CD14-positive monocyte (primary cell): ENCODE measurements around the gene ZNF70. TPM values are rescaled to one million over a fixed set of nuclear protein-coding genes. Genes with fewer than 3 reads are reported as not detected.
A peak's percentile ranks its signal among the peaks of the same experiment; 100 is the strongest.

Experiments
- DNase-seq, 3 donors: peaks; one replicate each; pipeline ENCODE4 v3.0.0-alpha.2; 2011 to 2022
- H2AFZ ChIP-seq: 2 replicates; pipeline ENCODE4 v1.6.0; 2012; ENCODE audit warnings: mild to moderate bottlenecking, low read depth, low read length, inconsistent platforms; ENCODE audit not compliant: insufficient read depth, poor library complexity, severe bottlenecking
- H3K27ac ChIP-seq, 2 donors: 1 replicate in 1 of 2; 2 replicates in 1 of 2; pipeline ENCODE4 v1.5.1; 2012 to 2013; ENCODE audit warnings: low read length in 2 of 2, control low read depth in 1 of 2, inconsistent platforms in 1 of 2, low read depth in 1 of 2, mild to moderate bottlenecking in 1 of 2
- H3K27me3 ChIP-seq, 2 donors: one replicate each; pipeline versions ENCODE4 v1.6.0 to v1.6.1; 2011 to 2013; ENCODE audit warnings: low read length in 2 of 2; ENCODE audit not compliant: control insufficient read depth in 2 of 2, insufficient read depth in 2 of 2
- H3K36me3 ChIP-seq, 2 donors: replicated peaks in 1 of 2; 1 replicate in 1 of 2; 2 replicates in 1 of 2; pipeline versions ENCODE4 v1.5.1 to v1.6.1; 2012 to 2013; ENCODE audit warnings: low read length in 2 of 2, control low read depth in 1 of 2, inconsistent platforms in 1 of 2, mild to moderate bottlenecking in 1 of 2; ENCODE audit not compliant: insufficient read depth in 2 of 2, control insufficient read depth in 1 of 2
- H3K4me1 ChIP-seq, 2 donors: 1 replicate in 1 of 2; 2 replicates in 1 of 2; pipeline versions ENCODE4 v1.5.1 to v1.6.1; 2012 to 2013; ENCODE audit warnings: low read length in 2 of 2, control low read depth in 1 of 2, inconsistent platforms in 1 of 2, mild to moderate bottlenecking in 1 of 2, moderate library complexity in 1 of 2; ENCODE audit not compliant: insufficient read depth in 2 of 2, control insufficient read depth in 1 of 2
- H3K4me2 ChIP-seq: replicated peaks from 2 replicates; pipeline ENCODE3; 2012; ENCODE audit warnings: low read length, moderate library complexity, mild to moderate bottlenecking; ENCODE audit not compliant: poor library complexity, severe bottlenecking; ENCODE audit errors: extremely low read depth
- H3K4me3 ChIP-seq, 3 experiments: fragments of 200-600 bp in 1 of 3; sonication (generic) in 1 of 3; replicated peaks in 1 of 3; 1 replicate in 2 of 3; 2 replicates in 1 of 3; pipeline ENCODE4 v1.5.1; 2011 to 2013; ENCODE audit warnings: low read length in 3 of 3, mild to moderate bottlenecking in 3 of 3, control low read depth in 2 of 3, low read depth in 2 of 3, inconsistent platforms in 1 of 3, moderate library complexity in 1 of 3
- H3K79me2 ChIP-seq: 2 replicates; pipeline ENCODE4 v1.6.0; 2012; ENCODE audit warnings: mild to moderate bottlenecking, control low read depth, inconsistent platforms, low read length, moderate library complexity; ENCODE audit not compliant: insufficient read depth
- H3K9ac ChIP-seq: 2 replicates; pipeline ENCODE4 v1.6.0; 2017; ENCODE audit warnings: low read length, mild to moderate bottlenecking; ENCODE audit not compliant: insufficient read depth, poor library complexity, severe bottlenecking
- H3K9me3 ChIP-seq, 2 donors: replicated peaks in 1 of 2; 1 replicate in 1 of 2; 2 replicates in 1 of 2; pipeline versions ENCODE4 v1.5.1 to v1.6.1; 2012 to 2013; ENCODE audit warnings: low read length in 2 of 2, control low read depth in 1 of 2; ENCODE audit not compliant: control insufficient read depth in 1 of 2, insufficient read depth in 1 of 2
- H4K20me1 ChIP-seq: 2 replicates; pipeline ENCODE4 v1.6.0; 2012; ENCODE audit warnings: mild to moderate bottlenecking, low read length, control low read depth, moderate library complexity; ENCODE audit not compliant: insufficient read depth
- H3K27ac Mint-ChIP-seq, 7 donors: one replicate each; pipeline ENCODE4 v1.8.0; 2020; ENCODE audit warnings: mild to moderate bottlenecking in 7 of 7, mixed read lengths in 7 of 7, moderate library complexity in 6 of 7, inconsistent platforms in 2 of 7
- H3K27me3 Mint-ChIP-seq, 3 donors: one replicate each; pipeline ENCODE4 v1.8.0; 2021 to 2022; ENCODE audit warnings: low read depth in 3 of 3, mild to moderate bottlenecking in 3 of 3, mixed read lengths in 3 of 3, moderate library complexity in 3 of 3, inconsistent platforms in 1 of 3
- H3K36me3 Mint-ChIP-seq, 2 donors: one replicate each; pipeline ENCODE4 v1.8.0; 2020; ENCODE audit warnings: mixed read lengths in 2 of 2, inconsistent platforms in 1 of 2, mild to moderate bottlenecking in 1 of 2
- H3K4me1 Mint-ChIP-seq: one replicate; pipeline ENCODE4 v1.8.0; 2020; ENCODE audit warnings: mild to moderate bottlenecking, mixed read lengths
- H3K4me3 Mint-ChIP-seq, 2 donors: one replicate each; pipeline ENCODE4 v1.8.0; 2020; ENCODE audit warnings: mild to moderate bottlenecking in 2 of 2, mixed read lengths in 2 of 2, moderate library complexity in 1 of 2
- H3K9me3 Mint-ChIP-seq, 7 donors: one replicate each; pipeline ENCODE4 v1.8.0; 2020 to 2022; ENCODE audit warnings: mixed read lengths in 7 of 7, mild to moderate bottlenecking in 6 of 7, moderate library complexity in 6 of 7, inconsistent platforms in 2 of 7
- CTCF ChIP-seq: fragments of 200-600 bp; IDR thresholded peaks from one replicate; pipeline ENCODE4 v1.8.0; 2022; ENCODE audit warnings: antibody characterized with exemption, mild to moderate bottlenecking
- WGBS: methylation state at CpG from one replicate; pipeline ENCODE4 v1.1.5; 2013; ENCODE audit warnings: missing lambda C conversion rate; ENCODE audit not compliant: insufficient coverage; 5-methylcytosine and 5-hydroxymethylcytosine counted together
- intact Hi-C, 2 donors: fragments of 100-400 bp; cut with micrococcal nuclease; formaldehyde crosslinking; loops; one replicate each; pipeline versions ENCODE4 v1.15.0 to v1.15.1; 2023
- polyA plus RNA-seq, 3 donors: library from polyadenylated mRNA; depleted of rRNA in 1 of 3; unstranded in 2 of 3; stranded (reverse) in 1 of 3; fragments of 300-500 nt in 2 of 3; fragments of >200 nt in 1 of 3; fragmentation: Illumina TruSeq in 2 of 3; gene quantifications; 1 replicate in 2 of 3; 2 replicates in 1 of 3; pipeline ENCODE4 v1.2.3, GENCODE V29; 2012 to 2021

The ZNF70 gene
- polyA plus RNA-seq, 3 donors = 0.04 to 0.85 (median 0.09) TPM

- Histone ChIP-seq H3K9me3 (no peaks in the 10 kb centered on the region), H3K4me3 (no peak overlapping the region), H3K36me3 (peaks cover 22 to 44% of the 10 kb centered on the region in 2 donors), H3K9ac (no peak overlapping the region), H3K4me1 (peaks cover 14 to 19% of the 10 kb centered on the region in 2 donors), H4K20me1 (peaks cover 54% of the 10 kb centered on the region), H2AFZ (no peak overlapping the region), H3K4me2 (no peak overlapping the region), H3K27me3 (no peaks in the 10 kb centered on the region), H3K79me2 (peaks cover 51% of the 10 kb centered on the region), H3K27ac (peak overlapping the region in 1 of 2 donors; percentile 48)
- no peak overlapping the region for H3K4me3 Mint-ChIP-seq
- peaks cover 0 to 3% (median 1%) of the 10 kb centered on the region in 3 donors for H3K27me3 Mint-ChIP-seq
- DNase-seq = no peak
- no peaks in the 10 kb centered on the region for H3K9me3 Mint-ChIP-seq
- H3K27ac Mint-ChIP-seq = peak overlapping the region in 2 of 7 donors; percentile 38 to 64
- peaks cover 19 to 37% of the 10 kb centered on the region in 2 donors for H3K36me3 Mint-ChIP-seq
- intact Hi-C loops = loop anchor here (5.0 kb wide), 2 partner anchors 123 to 223 kb away; partner anchors contain the start of gene CABIN1 (in 1 of the 2)
- TF ChIP-seq CTCF = no peak
- peaks cover 15% of the 10 kb centered on the region for H3K4me1 Mint-ChIP-seq
- 100% methylated on average over 1 of the region's 4 CpGs for WGBS
Measured at GRCh38 chr22:23789121-23789520, 38.2 kb upstream of the ZNF70 start.

GRCh38 chr22:23787910-23788309, 37.0 kb upstream of the ZNF70 start:
- H3K4me1 ChIP-seq = peaks cover 14 to 19% of the 10 kb centered on the region in 2 donors
- WGBS = no CpG with 5 or more reads among the region's 3 CpGs
- no peak overlapping the region for H2AFZ ChIP-seq
- no peak for TF ChIP-seq CTCF
- H3K36me3 ChIP-seq = peaks cover 15 to 32% of the 10 kb centered on the region in 2 donors
- no peak for DNase-seq
- Mint-ChIP-seq H3K27me3 (peaks cover 0 to 3% (median 1%) of the 10 kb centered on the region in 3 donors), H3K4me1 (peaks cover 15% of the 10 kb centered on the region), H3K9me3 (no peaks in the 10 kb centered on the region), H3K4me3 (peak overlapping the region; percentile 81 to 91), H3K36me3 (peaks cover 9 to 25% of the 10 kb centered on the region in 2 donors), H3K27ac (peak overlapping the region in 6 of 7 donors; percentile 80 to 87 (median 82))
- peaks cover 51% of the 10 kb centered on the region for H3K79me2 ChIP-seq
- intact Hi-C loops = loop anchor here (2.0 to 5.0 kb wide), 3 partner anchors 51 to 224 kb away; partner anchors contain the start of genes DERL3 (in 2 of the 2) and CABIN1 (in 1 of the 2)
- peak overlapping the region; percentile 99 for H3K9ac ChIP-seq
- H3K4me2 ChIP-seq = peak overlapping the region; percentile 80
- H4K20me1 ChIP-seq = peaks cover 52% of the 10 kb centered on the region
- H3K4me3 ChIP-seq = peak overlapping the region; percentile 46 to 80 (median 77)
- no peaks in the 10 kb centered on the region for H3K27me3 ChIP-seq
- H3K27ac ChIP-seq = peak overlapping the region in 1 of 2 donors; percentile 93
- no peaks in the 10 kb centered on the region for H3K9me3 ChIP-seq
